Measurements from ENCODE around the gene MAN2C1.

- TF ChIP-seq TAF1 (IDR thresholded peaks at IDR 0.05; ENCODE audit: borderline replicate concordance, insufficient read depth, low read length) = no peak
- TF ChIP-seq, protein P1, sequence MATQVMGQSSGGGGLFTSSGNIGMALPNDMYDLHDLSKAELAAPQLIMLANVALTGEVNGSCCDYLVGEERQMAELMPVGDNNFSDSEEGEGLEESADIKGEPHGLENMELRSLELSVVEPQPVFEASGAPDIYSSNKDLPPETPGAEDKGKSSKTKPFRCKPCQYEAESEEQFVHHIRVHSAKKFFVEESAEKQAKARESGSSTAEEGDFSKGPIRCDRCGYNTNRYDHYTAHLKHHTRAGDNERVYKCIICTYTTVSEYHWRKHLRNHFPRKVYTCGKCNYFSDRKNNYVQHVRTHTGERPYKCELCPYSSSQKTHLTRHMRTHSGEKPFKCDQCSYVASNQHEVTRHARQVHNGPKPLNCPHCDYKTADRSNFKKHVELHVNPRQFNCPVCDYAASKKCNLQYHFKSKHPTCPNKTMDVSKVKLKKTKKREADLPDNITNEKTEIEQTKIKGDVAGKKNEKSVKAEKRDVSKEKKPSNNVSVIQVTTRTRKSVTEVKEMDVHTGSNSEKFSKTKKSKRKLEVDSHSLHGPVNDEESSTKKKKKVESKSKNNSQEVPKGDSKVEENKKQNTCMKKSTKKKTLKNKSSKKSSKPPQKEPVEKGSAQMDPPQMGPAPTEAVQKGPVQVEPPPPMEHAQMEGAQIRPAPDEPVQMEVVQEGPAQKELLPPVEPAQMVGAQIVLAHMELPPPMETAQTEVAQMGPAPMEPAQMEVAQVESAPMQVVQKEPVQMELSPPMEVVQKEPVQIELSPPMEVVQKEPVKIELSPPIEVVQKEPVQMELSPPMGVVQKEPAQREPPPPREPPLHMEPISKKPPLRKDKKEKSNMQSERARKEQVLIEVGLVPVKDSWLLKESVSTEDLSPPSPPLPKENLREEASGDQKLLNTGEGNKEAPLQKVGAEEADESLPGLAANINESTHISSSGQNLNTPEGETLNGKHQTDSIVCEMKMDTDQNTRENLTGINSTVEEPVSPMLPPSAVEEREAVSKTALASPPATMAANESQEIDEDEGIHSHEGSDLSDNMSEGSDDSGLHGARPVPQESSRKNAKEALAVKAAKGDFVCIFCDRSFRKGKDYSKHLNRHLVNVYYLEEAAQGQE (IDR thresholded peaks at IDR 0.05; ENCODE audit: insufficient read depth in 1 of 2, low read depth in 2 of 2, low read length in 2 of 2) = no peak
Measured at GRCh38 chr15:75356517-75356916, 11.9 kb downstream of the MAN2C1 start.

Data from PFSK-1 (cell line).